H9 (cell line): ENCODE data around the gene CYP27C1. TPM values are rescaled to one million over a fixed set of nuclear protein-coding genes. Genes with fewer than 3 reads are reported as not detected.

ENCODE experiments used
- DNase-seq: peaks from one replicate; pipeline ENCODE4 v3.0.0-alpha.2; 2017
- H2AFZ ChIP-seq: one replicate; pipeline ENCODE4 v1.6.1; 2013; ENCODE audit warnings: mild to moderate bottlenecking, low read length, control low read depth, moderate library complexity
- H2AK5ac ChIP-seq: 2 replicates; pipeline ENCODE4 v1.6.1; 2013; ENCODE audit warnings: low read length, control low read depth, mixed read lengths; ENCODE audit not compliant: insufficient read length
- H2BK120ac ChIP-seq: one replicate; pipeline ENCODE4 v1.6.1; 2013; ENCODE audit warnings: low read depth, mild to moderate bottlenecking, low read length, control low read depth, inconsistent platforms; ENCODE audit not compliant: poor library complexity, severe bottlenecking
- H2BK12ac ChIP-seq: 2 replicates; pipeline ENCODE4 v1.6.1; 2013; ENCODE audit warnings: low read length, control low read depth, mixed read lengths, low read depth; ENCODE audit not compliant: insufficient read length
- H2BK15ac ChIP-seq: 2 replicates; pipeline ENCODE4 v1.6.1; 2013; ENCODE audit warnings: low read depth, low read length, control low read depth
- H2BK20ac ChIP-seq: one replicate; pipeline ENCODE4 v1.6.1; 2013; ENCODE audit warnings: low read depth, mild to moderate bottlenecking, low read length, control low read depth, inconsistent platforms; ENCODE audit not compliant: poor library complexity, severe bottlenecking
- H2BK5ac ChIP-seq: 2 replicates; pipeline ENCODE4 v1.6.1; 2013; ENCODE audit warnings: low read length, control low read depth, mixed read lengths; ENCODE audit not compliant: insufficient read length
- H3K14ac ChIP-seq: 2 replicates; pipeline ENCODE4 v1.6.1; 2013; ENCODE audit warnings: low read length, control low read depth; ENCODE audit not compliant: insufficient read depth
- H3K18ac ChIP-seq: 2 replicates; pipeline ENCODE4 v1.6.1; 2013; ENCODE audit warnings: low read depth, mild to moderate bottlenecking, mixed read lengths, low read length, control low read depth; ENCODE audit not compliant: insufficient read length
- H3K23ac ChIP-seq: 2 replicates; pipeline ENCODE4 v1.6.1; 2013; ENCODE audit warnings: low read length, control low read depth, mixed read lengths, low read depth; ENCODE audit not compliant: insufficient read length
- H3K23me2 ChIP-seq: 2 replicates; pipeline ENCODE4 v1.6.1; 2013; ENCODE audit warnings: low read depth, mild to moderate bottlenecking, mixed read lengths, low read length, control low read depth; ENCODE audit not compliant: insufficient read length, poor library complexity, severe bottlenecking
- H3K27ac ChIP-seq: 2 replicates; pipeline ENCODE4 v1.5.1; 2013; ENCODE audit warnings: low read length, control low read depth, mixed read lengths, low read depth; ENCODE audit not compliant: insufficient read length
- H3K27me3 ChIP-seq: 2 replicates; pipeline ENCODE4 v1.6.1; 2013; ENCODE audit warnings: low read length, control low read depth, inconsistent platforms; ENCODE audit not compliant: insufficient read depth
- H3K4ac ChIP-seq: 2 replicates; pipeline ENCODE4 v1.6.1; 2013; ENCODE audit warnings: low read depth, mild to moderate bottlenecking, control low read depth, inconsistent platforms, low read length, moderate library complexity
- H3K4me1 ChIP-seq: 2 replicates; pipeline ENCODE4 v1.6.1; 2013; ENCODE audit warnings: low read length, control low read depth, inconsistent platforms; ENCODE audit not compliant: insufficient read depth
- H3K4me2 ChIP-seq: 2 replicates; pipeline ENCODE4 v1.6.1; 2013; ENCODE audit warnings: low read length, control low read depth, mixed read lengths; ENCODE audit not compliant: insufficient read length, insufficient read depth
- H3K56ac ChIP-seq: 2 replicates; pipeline ENCODE4 v1.6.1; 2013; ENCODE audit warnings: low read depth, mild to moderate bottlenecking, mixed read lengths, low read length, control low read depth; ENCODE audit not compliant: insufficient read length
- H3K79me1 ChIP-seq: 2 replicates; pipeline ENCODE4 v1.6.1; 2013; ENCODE audit warnings: low read depth, mild to moderate bottlenecking, moderate library complexity, low read length, control low read depth, inconsistent platforms; ENCODE audit not compliant: insufficient read depth, poor library complexity, severe bottlenecking
- H3K79me2 ChIP-seq: 2 replicates; pipeline ENCODE4 v1.6.1; 2013; ENCODE audit warnings: low read length, control low read depth, inconsistent platforms; ENCODE audit not compliant: insufficient read depth
- H3K9ac ChIP-seq: 2 replicates; pipeline ENCODE4 v1.6.1; 2013; ENCODE audit warnings: low read length, control low read depth, mixed read lengths; ENCODE audit not compliant: insufficient read length; ENCODE audit errors: extremely low read depth
- H3K9me3 ChIP-seq: one replicate; pipeline ENCODE4 v1.6.1; 2013; ENCODE audit warnings: low read depth, low read length, inconsistent platforms; ENCODE audit not compliant: control insufficient read depth
- H3T11ph ChIP-seq: one replicate; pipeline ENCODE4 v1.6.1; 2013; ENCODE audit warnings: mild to moderate bottlenecking, low read length, control low read depth, inconsistent platforms
- H4K20me1 ChIP-seq: one replicate; pipeline ENCODE4 v1.6.1; 2013; ENCODE audit not compliant: control insufficient read depth, insufficient read length, insufficient read depth
- H4K5ac ChIP-seq: 2 replicates; pipeline ENCODE4 v1.6.1; 2013; ENCODE audit warnings: low read depth, mild to moderate bottlenecking, mixed read lengths, low read length, control low read depth; ENCODE audit not compliant: insufficient read length
- H4K8ac ChIP-seq: replicated peaks from 2 replicates; pipeline ENCODE4 v1.6.1; 2013; ENCODE audit warnings: low read length, control low read depth, mixed read lengths, low read depth; ENCODE audit not compliant: insufficient read length
- H4K91ac ChIP-seq: 2 replicates; pipeline ENCODE4 v1.6.1; 2013; ENCODE audit warnings: low read depth, mild to moderate bottlenecking, moderate library complexity, mixed read lengths, low read length, control low read depth; ENCODE audit not compliant: insufficient read length
- H3K27ac Mint-ChIP-seq, 3 experiments: 2 replicates in 2 of 3; 3 replicates in 1 of 3; pipeline ENCODE4 v1.8.0; 2020 to 2021; ENCODE audit warnings: mixed read lengths in 3 of 3, mild to moderate bottlenecking in 1 of 3, moderate library complexity in 1 of 3
- H3K27me3 Mint-ChIP-seq: 2 replicates; pipeline ENCODE4 v1.8.0; 2021; ENCODE audit warnings: low read depth, mild to moderate bottlenecking, moderate library complexity, mixed read lengths
- H3K36me3 Mint-ChIP-seq, 3 experiments: 2 replicates in 2 of 3; 3 replicates in 1 of 3; pipeline ENCODE4 v1.8.0; 2020 to 2021; ENCODE audit warnings: low read depth in 3 of 3, mixed read lengths in 3 of 3; ENCODE audit not compliant: insufficient read depth in 1 of 3
- H3K4me1 Mint-ChIP-seq, 2 experiments: 2 replicates each; pipeline ENCODE4 v1.8.0; 2020; ENCODE audit warnings: mixed read lengths in 2 of 2
- H3K4me3 Mint-ChIP-seq, 2 experiments: 2 replicates in 1 of 2; 3 replicates in 1 of 2; pipeline ENCODE4 v1.8.0; 2020 to 2021; ENCODE audit warnings: mild to moderate bottlenecking in 2 of 2, mixed read lengths in 2 of 2, moderate library complexity in 1 of 2
- H3K9me3 Mint-ChIP-seq, 2 experiments: 2 replicates in 1 of 2; 3 replicates in 1 of 2; pipeline ENCODE4 v1.8.0; 2020; ENCODE audit warnings: mild to moderate bottlenecking in 2 of 2, mixed read lengths in 2 of 2, moderate library complexity in 1 of 2
- WGBS: extraction: QIAGEN DNeasy Blood & Tissue Kit; methylation state at CpG from one replicate; pipeline ENCODE4 v1.1.7; 2013; ENCODE audit warnings: missing lambda C conversion rate, low lambda C conversion rate, mixed read lengths; ENCODE audit not compliant: insufficient read length; ENCODE audit errors: extremely low coverage; 5-methylcytosine and 5-hydroxymethylcytosine counted together
- total RNA-seq: library from RNA; stranded (reverse); gene quantifications from 2 replicates; pipeline ENCODE4 v1.2.1, GENCODE V29; 2021
- TF ChIP-seq, protein P1 (sequence below): fragments of 200-600 bp; sonication (generic); conservative IDR thresholded peaks from 3 replicates; pipeline ENCODE4 v1.8.0; 2021; ENCODE audit warnings: antibody characterized with exemption, mild to moderate bottlenecking

The CYP27C1 gene
- total RNA-seq, 1 experiment from 2014 or later = 2.3 TPM

DNA sequence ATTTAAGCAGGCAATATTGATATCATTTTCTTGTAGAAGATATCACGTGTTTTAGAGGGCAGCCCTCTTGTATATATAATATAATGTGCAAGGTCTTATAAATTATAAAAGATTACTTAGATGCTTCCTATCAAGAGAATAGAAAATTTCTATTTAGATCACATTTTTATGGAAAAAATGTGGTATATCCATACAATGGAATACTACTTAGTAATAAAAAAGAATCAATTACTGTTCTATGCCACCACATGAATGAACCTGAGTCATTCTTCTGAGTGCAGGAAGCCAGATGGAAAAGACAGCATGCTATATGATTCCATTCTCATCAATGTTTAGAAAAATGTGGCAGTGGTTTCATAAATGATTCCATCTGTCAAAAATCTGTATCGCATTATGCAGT lies 23.6 kb downstream of the CYP27C1 start:
- Histone ChIP-seq H3K79me1 (no peaks in the 10 kb centered on the region), H3K18ac (no peak overlapping the region), H3K9me3 (no peaks in the 10 kb centered on the region), H4K5ac (no peak overlapping the region), H2BK5ac (no peak overlapping the region), H3K4me2 (no peak overlapping the region), H3K79me2 (no peaks in the 10 kb centered on the region), H2BK20ac (no peak overlapping the region), H3K4ac (no peak overlapping the region), H4K8ac (no peak overlapping the region), H3K14ac (no peak overlapping the region), H3K23ac (no peak overlapping the region), H2BK15ac (no peak overlapping the region), H2BK120ac (no peak overlapping the region), H3T11ph (no peak overlapping the region), H3K9ac (no peak overlapping the region), H2BK12ac (no peak overlapping the region), H2AFZ (no peak overlapping the region), H3K4me1 (no peaks in the 10 kb centered on the region; the same call in 1 of the 2 replicates), H3K27me3 (no peaks in the 10 kb centered on the region; the same call in 1 of the 2 replicates), H4K91ac (no peak overlapping the region), H2AK5ac (no peak overlapping the region), H3K27ac (no peak overlapping the region), H3K23me2 (no peaks in the 10 kb centered on the region), H4K20me1 (no peaks in the 10 kb centered on the region), H3K56ac (no peak overlapping the region)
- no CpG with 5 or more reads among the region's 2 CpGs for WGBS
- no peak for DNase-seq
- Mint-ChIP-seq H3K9me3 (peaks cover 3 to 7% of the 10 kb centered on the region in 2 experiments; a peak in 2 of 5 replicates), H3K4me1 (peaks cover 23 to 30% of the 10 kb centered on the region in 2 experiments), H3K27ac (no peak overlapping the region), H3K36me3 (peaks cover 0 to 20% (median 5%) of the 10 kb centered on the region in 3 experiments; a peak in 5 of 7 replicates), H3K4me3 (no peak overlapping the region), H3K27me3 (peaks cover 1% of the 10 kb centered on the region; the same call in 1 of the 2 replicates)
- TF ChIP-seq, protein P1, sequence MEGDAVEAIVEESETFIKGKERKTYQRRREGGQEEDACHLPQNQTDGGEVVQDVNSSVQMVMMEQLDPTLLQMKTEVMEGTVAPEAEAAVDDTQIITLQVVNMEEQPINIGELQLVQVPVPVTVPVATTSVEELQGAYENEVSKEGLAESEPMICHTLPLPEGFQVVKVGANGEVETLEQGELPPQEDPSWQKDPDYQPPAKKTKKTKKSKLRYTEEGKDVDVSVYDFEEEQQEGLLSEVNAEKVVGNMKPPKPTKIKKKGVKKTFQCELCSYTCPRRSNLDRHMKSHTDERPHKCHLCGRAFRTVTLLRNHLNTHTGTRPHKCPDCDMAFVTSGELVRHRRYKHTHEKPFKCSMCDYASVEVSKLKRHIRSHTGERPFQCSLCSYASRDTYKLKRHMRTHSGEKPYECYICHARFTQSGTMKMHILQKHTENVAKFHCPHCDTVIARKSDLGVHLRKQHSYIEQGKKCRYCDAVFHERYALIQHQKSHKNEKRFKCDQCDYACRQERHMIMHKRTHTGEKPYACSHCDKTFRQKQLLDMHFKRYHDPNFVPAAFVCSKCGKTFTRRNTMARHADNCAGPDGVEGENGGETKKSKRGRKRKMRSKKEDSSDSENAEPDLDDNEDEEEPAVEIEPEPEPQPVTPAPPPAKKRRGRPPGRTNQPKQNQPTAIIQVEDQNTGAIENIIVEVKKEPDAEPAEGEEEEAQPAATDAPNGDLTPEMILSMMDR = no peak
